ENCODE measurements around the gene DEDD2.

The DEDD2 gene

DNA sequence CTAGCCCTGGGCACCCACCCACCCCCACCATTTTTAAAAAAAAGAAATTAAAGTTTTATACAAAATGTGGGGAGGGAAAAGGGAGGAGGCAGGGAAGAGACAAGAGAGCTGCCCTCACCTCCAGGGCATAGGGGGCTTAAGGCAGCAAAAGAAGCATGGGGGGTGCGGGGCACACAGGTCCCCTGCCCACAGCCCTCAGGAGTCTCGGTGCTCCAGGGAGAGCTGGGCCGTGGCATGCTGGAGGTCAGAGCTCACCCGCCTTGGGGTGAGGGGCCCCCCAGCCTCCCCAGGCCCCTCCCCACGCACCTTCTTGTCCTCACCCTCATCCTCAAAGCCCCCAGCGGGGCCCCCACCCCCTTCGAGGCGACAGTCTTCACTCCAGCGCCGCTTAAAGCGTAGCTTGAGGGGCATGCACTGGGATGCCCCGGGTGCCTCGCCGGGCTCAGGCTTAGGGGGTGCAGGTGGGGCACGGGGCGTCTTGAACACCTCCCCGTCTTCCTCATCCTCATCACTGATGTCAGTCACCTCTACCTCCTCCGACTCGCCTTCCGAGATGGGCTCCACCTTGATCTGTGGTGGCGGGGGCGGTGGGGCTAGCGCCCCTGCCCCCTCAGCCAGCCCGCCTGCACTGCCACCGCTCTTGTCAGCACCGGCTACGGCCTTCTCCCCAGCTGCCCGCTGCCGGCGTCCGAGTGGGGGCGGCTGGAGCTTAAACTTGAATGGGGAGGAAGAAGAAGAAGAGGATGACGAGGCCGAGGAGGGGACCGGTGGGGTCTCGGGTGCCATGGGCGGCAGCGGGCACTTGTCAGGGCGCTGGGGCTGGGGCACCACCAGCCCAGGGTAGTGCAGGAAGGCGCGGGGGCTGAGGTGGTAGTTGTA, 31.0 kb upstream of the DEDD2 start:
- DNase-seq, result no peak

DNA sequence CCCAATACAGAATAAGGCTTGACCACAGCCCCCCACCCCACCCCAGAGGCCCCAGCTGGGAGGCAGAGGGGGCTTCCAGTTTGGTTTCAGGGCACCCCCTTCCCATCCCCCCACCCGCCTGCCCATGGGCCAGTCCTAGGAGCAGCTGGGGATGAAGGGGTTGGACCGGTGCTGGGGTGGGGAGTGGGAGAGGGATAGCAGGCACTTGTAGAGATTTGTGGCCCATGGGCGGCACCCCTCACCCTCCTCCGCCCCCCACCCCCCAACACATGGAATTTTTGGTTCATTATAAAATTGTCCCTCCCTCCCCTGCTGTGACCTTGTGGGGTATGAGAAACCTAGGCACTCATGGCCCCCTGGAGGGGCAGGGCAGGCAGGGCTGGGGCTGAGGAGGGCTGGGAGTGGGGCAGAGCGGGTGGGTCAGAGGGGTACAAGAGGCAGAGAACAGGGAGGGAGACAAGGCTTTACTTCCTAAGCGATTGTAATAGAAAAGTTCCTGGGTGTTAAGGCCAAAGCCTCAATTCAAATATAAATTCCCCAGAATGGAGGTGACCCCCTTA, 30.2 kb upstream of the DEDD2 start:
- DNase-seq, result no peak

- no peak for DNase-seq
Observed at GRCh38 chr19:42246922-42247639, 29.6 kb upstream of the DEDD2 start.

GRCh38 chr19:42246143-42246921, 28.9 kb upstream of the DEDD2 start:
- no peak for DNase-seq

DNA sequence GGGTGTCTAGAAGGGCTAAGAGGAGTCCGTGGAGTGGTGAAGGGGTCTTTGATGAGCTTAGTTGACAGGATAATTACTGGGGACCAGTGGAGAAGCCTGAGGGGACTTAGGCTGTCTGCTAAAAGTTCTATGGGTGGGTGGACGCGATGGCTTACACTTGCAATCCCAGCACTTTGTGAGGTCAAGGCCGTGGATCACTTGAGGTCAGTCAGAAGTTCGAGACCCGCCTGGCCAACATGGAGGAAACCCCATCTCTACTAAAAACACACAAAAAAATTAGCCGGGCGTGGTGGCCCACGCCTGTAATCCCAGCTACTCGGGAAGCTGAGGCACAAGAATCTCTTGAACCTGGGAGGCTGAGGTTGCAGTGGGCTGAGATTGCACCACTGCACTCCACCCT, 27.8 kb upstream of the DEDD2 start:
- DNase-seq, result no peak

DNA sequence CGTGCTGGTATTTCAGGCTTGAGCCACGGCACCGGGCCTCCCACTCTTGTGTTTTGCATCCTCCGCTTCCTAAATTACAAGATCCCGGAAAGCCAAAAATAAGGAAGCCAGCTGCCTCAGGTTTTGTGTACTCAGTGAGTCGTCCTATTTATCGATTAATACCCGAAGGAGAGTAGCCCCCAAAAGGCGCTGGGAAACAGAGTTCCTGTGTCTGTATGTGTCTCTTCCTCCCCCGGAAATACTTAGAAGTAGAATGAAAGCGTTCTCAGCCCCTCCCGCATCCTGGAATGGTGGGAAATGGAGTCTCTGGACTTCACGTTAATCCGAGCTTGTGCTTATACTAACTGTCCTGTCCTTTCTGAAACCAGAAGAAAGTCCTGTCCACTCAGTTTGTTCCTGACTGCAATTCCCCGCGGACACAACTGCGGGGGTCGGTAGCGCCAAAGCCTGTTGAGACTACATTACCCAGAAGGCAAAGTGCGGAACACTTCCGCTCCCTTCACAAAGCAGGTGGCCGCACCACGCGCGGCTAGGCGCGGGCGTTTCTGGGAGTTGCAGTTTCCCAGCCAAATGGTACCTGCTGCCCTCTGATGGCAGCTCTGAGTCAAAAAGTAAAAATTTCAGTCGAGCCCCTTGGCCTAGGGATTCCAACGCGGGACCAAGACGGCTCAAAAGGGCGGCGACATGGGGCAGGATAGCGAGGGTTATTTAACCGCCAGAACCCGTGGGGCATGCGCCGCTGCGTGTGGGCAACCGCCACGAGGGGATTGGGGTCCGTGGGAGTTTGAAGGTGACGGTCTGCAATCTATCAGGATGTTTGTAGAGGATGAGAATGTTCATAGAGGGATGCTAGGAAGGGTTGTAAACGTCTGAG, 27.1 kb upstream of the DEDD2 start:
- DNase-seq, result peak; percentile 89

- DNase-seq, result peak; percentile 99
Observed at GRCh38 chr19:42242512-42243409, 25.3 kb upstream of the DEDD2 start, which contains the start of gene GSK3A. GSK3A (minus strand) TSS chr19:42242602; CDS start chr19:42242465, 137 bp downstream.

- no peak for DNase-seq
Observed at GRCh38 chr19:42242069-42242511, 24.6 kb upstream of the DEDD2 start.

GRCh38 chr19:42241279-42241678, 23.8 kb upstream of the DEDD2 start:
- DNase-seq, result no peak

- DNase-seq, result no peak
Observed at GRCh38 chr19:42239544-42240220, 22.2 kb upstream of the DEDD2 start.

DNA sequence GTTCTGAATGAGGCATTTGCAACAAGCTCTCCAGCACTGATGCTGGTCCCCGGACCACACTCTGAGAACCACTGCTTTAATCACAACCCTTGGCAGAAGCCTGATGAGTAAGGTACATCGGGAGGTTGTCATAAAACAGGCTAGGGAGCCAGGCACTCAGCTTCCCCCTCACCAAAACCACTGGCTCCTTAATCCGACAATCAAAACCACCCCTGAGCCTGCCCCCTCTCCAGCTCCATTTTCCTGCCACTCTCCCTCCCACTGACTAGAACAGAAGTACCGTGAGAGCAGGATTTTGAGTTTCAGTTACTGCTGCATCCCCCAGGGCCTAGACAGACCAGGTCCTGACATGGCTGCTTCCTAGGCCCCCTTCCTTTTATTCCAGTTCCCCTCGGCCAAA, 17.7 kb upstream of the DEDD2 start:
- DNase-seq, result no peak

GRCh38 chr19:42234364-42234763, 16.9 kb upstream of the DEDD2 start:
- DNase-seq, result no peak

- no peak for DNase-seq
Observed at GRCh38 chr19:42233678-42234292, 16.3 kb upstream of the DEDD2 start.

DNA sequence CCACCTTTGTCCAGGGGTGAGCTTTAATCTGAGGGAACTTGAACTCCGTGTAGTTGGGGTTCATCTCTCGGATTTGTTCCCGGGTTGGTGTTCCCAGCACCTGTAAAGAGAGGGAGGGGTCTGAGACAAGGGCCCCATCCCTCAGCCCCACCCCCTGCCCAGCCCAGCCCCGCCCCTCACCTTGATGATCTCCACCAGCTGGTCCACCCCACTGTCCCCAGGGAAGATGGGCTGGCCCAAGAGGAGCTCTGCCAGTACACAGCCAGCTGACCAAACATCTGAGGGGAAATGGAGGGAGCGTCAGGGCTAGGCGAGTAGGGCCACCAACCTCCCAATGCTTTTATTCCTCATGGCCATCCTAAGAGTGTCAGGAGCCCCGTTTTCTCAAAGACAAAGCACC, 15.6 kb upstream of the DEDD2 start:
- no peak for DNase-seq

- DNase-seq, result no peak
Observed at GRCh38 chr19:42232435-42232834, 15.0 kb upstream of the DEDD2 start.

DNA sequence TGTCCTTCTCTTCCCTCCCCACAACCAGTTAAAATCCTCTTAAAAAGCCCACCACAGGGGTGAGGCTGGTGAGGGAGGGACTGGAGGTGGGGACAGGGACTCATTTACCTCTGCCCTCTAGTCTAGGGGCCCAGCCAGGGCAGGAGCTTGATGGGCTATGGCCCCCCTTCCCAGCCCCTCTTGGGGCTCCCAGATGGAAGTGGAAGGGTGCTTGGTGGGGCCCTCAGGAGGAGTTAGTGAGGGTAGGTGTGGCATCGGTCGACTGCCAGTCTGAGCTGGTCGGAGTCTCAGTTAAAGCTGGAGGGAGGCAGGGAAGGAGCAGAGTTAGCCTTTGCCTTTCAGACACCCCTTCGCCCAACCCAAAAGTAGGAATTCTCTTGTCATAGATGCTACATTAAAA, 13.1 kb upstream of the DEDD2 start:
- DNase-seq, result no peak

- no peak for DNase-seq
Observed at GRCh38 chr19:42229855-42230351, 12.4 kb upstream of the DEDD2 start.

DNA sequence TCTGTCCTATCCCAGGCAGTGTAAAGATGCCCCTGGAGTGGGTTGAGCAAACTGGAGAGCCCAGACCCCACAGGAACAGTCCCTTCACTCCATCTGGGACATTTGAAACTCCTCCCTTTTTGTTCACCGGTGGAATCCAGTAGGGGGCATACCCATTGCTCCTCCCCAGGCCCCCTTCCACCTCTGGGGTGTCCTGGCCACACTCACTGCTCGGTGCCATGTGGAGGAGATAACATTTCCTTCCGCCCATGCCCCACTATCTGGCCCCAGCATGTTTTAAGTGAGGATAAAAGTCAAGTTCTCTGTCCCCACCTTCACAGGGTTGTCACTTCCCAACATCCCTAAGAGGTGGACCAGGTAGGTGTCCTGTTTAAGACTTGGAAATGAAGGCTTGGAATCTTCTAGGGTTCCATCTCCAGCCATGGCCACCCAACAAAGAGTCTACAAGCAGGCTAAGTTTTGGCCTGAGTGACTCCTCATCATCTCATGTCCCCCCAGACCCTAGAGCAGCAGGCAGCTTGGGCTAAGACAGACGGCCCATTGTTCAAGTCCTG, 11.9 kb upstream of the DEDD2 start:
- no peak for DNase-seq

DNA sequence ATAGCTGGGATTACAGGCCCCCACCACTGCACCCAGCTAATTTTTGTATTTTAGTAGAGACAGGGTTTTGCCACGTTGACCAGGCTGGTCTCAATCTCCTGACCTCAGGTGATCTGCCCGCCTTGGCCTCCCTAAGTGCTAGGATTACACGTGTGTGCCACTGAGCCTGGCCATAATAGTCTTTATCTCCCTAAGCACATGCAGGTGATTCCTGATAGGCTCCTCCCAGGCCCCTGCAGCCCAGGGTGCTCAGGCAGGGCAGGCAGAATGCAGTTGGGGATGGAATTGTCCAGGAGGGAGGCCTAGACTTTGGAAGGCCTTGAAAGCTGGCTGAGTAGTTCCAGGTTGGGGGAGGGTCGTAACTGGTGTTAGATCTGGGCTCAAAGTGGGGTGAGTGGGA, 11.2 kb upstream of the DEDD2 start:
- DNase-seq, result no peak

Measured in central memory CD4-positive, alpha-beta T cell (primary cell).